Sigmoid colon (tissue), 4 donors: ENCODE data around the gene TBCB.

Source experiments
- CTCF ChIP-seq, 4 experiments: fragments of 450-650 bp in 3 of 4; fragments of 200-600 bp in 1 of 4; IDR thresholded peaks; one replicate each; pipeline ENCODE4 v1.5.1; 2016 to 2019; ENCODE audit warnings: antibody characterized with exemption in 4 of 4, mild to moderate bottlenecking in 3 of 4, moderate library complexity in 2 of 4
- EP300 ChIP-seq, 4 donors: sonication (generic); formaldehyde crosslinking; IDR thresholded peaks; one replicate each; pipeline ENCODE4 v1.6.1; 2017; ENCODE audit warnings: antibody characterized with exemption in 4 of 4
- POLR2A ChIP-seq, 2 donors: fragments of 450-650 bp; IDR thresholded peaks; one replicate each; pipeline ENCODE4 v1.6.1; 2016; ENCODE audit warnings: antibody characterized with exemption in 2 of 2, mild to moderate bottlenecking in 2 of 2, moderate library complexity in 2 of 2
- POLR2AphosphoS5 ChIP-seq, 4 donors: sonication (generic); formaldehyde crosslinking; IDR thresholded peaks; one replicate each; pipeline ENCODE4 v1.6.1; 2017; ENCODE audit warnings: antibody characterized with exemption in 4 of 4

- no peak for TF ChIP-seq CTCF (IDR thresholded peaks at IDR 0.05)
- no peak for TF ChIP-seq POLR2A (IDR thresholded peaks at IDR 0.05)
- TF ChIP-seq POLR2AphosphoS5 (IDR thresholded peaks at IDR 0.05): no peak
- TF ChIP-seq EP300 (IDR thresholded peaks at IDR 0.05): no peak
These were observed 12.1 kb upstream of the TBCB start for GRCh38 chr19:36103040-36103626.
